CD4-positive, alpha-beta T cell (primary cell): ENCODE data around the gene TMEM254. TPM values are rescaled to one million over a fixed set of nuclear protein-coding genes. Genes with fewer than 3 reads are reported as not detected.

Experiments
- ATAC-seq: fragments of 200-7000 bp; cut with Tn5 transposase; one replicate; pipeline ENCODE4 v1.10.0; 2022; ENCODE audit warnings: mild to moderate bottlenecking; ENCODE audit not compliant: poor library complexity
- CTCF ChIA-PET: fragments of 350-600 bp; sonication (Branson Sonifier 250); formaldehyde crosslinking; loops from one replicate; lab custom pipeline; 2021; ENCODE audit warnings: antibody characterized with exemption, inconsistent platforms; lab: Charles Lee
- POLR2A ChIA-PET: fragments of 350-600 bp; sonication (Branson Sonifier 250); formaldehyde crosslinking; loops from one replicate; lab custom pipeline; 2021; ENCODE audit warnings: antibody characterized with exemption, inconsistent platforms; lab: Charles Lee
- DNase-seq, 14 experiments: peaks; one replicate each; pipeline ENCODE4 v3.0.0-alpha.2; 2013 to 2020; ENCODE audit warnings: mixed read lengths in 2 of 14
- H3K27ac ChIP-seq, 2 donors: one replicate each; pipeline versions ENCODE4 v1.5.1 to v1.7.0; 2013; ENCODE audit warnings: low read length in 2 of 2, low read depth in 1 of 2, mild to moderate bottlenecking in 1 of 2
- H3K27me3 ChIP-seq, 2 experiments: 1 replicate in 1 of 2; 2 replicates in 1 of 2; pipeline versions ENCODE4 v1.6.1 to v1.7.0; 2013; ENCODE audit warnings: low read length in 2 of 2, control low read depth in 1 of 2, mild to moderate bottlenecking in 1 of 2, moderate library complexity in 1 of 2; ENCODE audit not compliant: insufficient read depth in 2 of 2, control insufficient read depth in 1 of 2
- H3K36me3 ChIP-seq: one replicate; pipeline ENCODE4 v1.6.1; 2013; ENCODE audit warnings: low read length, control low read depth; ENCODE audit not compliant: insufficient read depth
- H3K4me1 ChIP-seq: one replicate; pipeline ENCODE4 v1.6.1; 2013; ENCODE audit warnings: low read length, control low read depth; ENCODE audit not compliant: insufficient read depth
- H3K4me3 ChIP-seq: one replicate; pipeline ENCODE4 v1.5.1; 2013; ENCODE audit warnings: mild to moderate bottlenecking, low read length, moderate library complexity
- H3K9me3 ChIP-seq, 2 experiments: 1 replicate in 1 of 2; 2 replicates in 1 of 2; pipeline versions ENCODE4 v1.6.1 to v1.7.0; 2013; ENCODE audit warnings: low read length in 2 of 2, mild to moderate bottlenecking in 2 of 2, control low read depth in 1 of 2, moderate library complexity in 1 of 2; ENCODE audit not compliant: control insufficient read depth in 1 of 2, insufficient read depth in 1 of 2
- H3K27ac Mint-ChIP-seq: one replicate; pipeline ENCODE4 v1.8.0; 2020; ENCODE audit warnings: mixed read lengths
- H3K27me3 Mint-ChIP-seq: one replicate; pipeline ENCODE4 v1.8.0; 2021; ENCODE audit warnings: mixed read lengths
- H3K36me3 Mint-ChIP-seq: one replicate; pipeline ENCODE4 v1.8.0; 2021; ENCODE audit warnings: low read depth, mixed read lengths
- H3K4me1 Mint-ChIP-seq: one replicate; pipeline ENCODE4 v1.8.0; 2021; ENCODE audit warnings: low read depth, mixed read lengths
- H3K4me3 Mint-ChIP-seq: one replicate; pipeline ENCODE4 v1.8.0; 2020; ENCODE audit warnings: mild to moderate bottlenecking, mixed read lengths
- H3K9me3 Mint-ChIP-seq: one replicate; pipeline ENCODE4 v1.8.0; 2020; ENCODE audit warnings: mixed read lengths
- intact Hi-C, 2 experiments: fragments of 100-400 bp; cut with DNase I in 1 of 2; cut with micrococcal nuclease in 1 of 2; formaldehyde crosslinking; loops; one replicate each; pipeline versions ENCODE4 v1.15.1 to v1.9.0; 2023 to 2025; cut with DNase I, micrococcal nuclease
- total RNA-seq, 174 experiments: library from RNA in 2 of 174; stranded (reverse) in 2 of 174; gene quantifications; one replicate each; pipeline ENCODE4 v1.2.3 and lab custom pipeline; 2021 to 2026
- TF ChIP-seq, protein P1 (sequence below): fragments of 200-600 bp; IDR thresholded peaks from one replicate; pipeline ENCODE4 v1.8.0; 2022; ENCODE audit warnings: antibody characterized with exemption, mild to moderate bottlenecking

Gene TMEM254
- total RNA-seq, 2 experiments from 2014 or later = 4.0 to 5.6 TPM

DNA sequence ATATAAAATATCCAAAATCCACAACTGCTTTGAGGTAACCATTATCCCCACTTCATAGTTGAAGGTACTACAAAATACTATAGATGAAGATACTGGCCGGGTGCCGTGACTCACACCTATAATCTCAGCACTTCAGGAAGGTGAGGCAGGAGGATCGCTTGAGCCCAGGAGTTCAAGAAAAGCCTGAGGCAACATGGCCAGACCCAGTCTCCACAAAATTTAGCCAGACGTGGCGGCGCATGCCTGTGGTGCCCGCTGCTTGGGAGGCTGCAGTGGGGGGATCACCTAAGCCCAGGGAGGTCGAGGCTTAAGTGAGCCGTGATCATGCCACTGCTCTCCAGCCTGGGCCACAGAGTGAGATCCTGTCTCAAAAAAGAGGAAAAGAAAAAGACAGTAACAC, 21.7 kb downstream of the TMEM254 start:
- CTCF ChIA-PET = no interaction called here
- ATAC-seq = no peak
- Mint-ChIP-seq H3K4me1 (peaks cover 18% of the 10 kb centered on the region), H3K27me3 (peaks cover 5% of the 10 kb centered on the region), H3K9me3 (no peaks in the 10 kb centered on the region), H3K4me3 (no peak overlapping the region), H3K27ac (no peak overlapping the region), H3K36me3 (no peaks in the 10 kb centered on the region)
- POLR2A ChIA-PET = no interaction called here
- Histone ChIP-seq H3K27me3 (no peaks in the 10 kb centered on the region), H3K9me3 (no peaks in the 10 kb centered on the region), H3K4me1 (peaks cover 12% of the 10 kb centered on the region), H3K4me3 (no peak overlapping the region), H3K36me3 (no peaks in the 10 kb centered on the region), H3K27ac (no peak overlapping the region)
- intact Hi-C loops = no loop called here
- TF ChIP-seq, protein P1, sequence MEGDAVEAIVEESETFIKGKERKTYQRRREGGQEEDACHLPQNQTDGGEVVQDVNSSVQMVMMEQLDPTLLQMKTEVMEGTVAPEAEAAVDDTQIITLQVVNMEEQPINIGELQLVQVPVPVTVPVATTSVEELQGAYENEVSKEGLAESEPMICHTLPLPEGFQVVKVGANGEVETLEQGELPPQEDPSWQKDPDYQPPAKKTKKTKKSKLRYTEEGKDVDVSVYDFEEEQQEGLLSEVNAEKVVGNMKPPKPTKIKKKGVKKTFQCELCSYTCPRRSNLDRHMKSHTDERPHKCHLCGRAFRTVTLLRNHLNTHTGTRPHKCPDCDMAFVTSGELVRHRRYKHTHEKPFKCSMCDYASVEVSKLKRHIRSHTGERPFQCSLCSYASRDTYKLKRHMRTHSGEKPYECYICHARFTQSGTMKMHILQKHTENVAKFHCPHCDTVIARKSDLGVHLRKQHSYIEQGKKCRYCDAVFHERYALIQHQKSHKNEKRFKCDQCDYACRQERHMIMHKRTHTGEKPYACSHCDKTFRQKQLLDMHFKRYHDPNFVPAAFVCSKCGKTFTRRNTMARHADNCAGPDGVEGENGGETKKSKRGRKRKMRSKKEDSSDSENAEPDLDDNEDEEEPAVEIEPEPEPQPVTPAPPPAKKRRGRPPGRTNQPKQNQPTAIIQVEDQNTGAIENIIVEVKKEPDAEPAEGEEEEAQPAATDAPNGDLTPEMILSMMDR = no peak
- no peak for DNase-seq

DNA sequence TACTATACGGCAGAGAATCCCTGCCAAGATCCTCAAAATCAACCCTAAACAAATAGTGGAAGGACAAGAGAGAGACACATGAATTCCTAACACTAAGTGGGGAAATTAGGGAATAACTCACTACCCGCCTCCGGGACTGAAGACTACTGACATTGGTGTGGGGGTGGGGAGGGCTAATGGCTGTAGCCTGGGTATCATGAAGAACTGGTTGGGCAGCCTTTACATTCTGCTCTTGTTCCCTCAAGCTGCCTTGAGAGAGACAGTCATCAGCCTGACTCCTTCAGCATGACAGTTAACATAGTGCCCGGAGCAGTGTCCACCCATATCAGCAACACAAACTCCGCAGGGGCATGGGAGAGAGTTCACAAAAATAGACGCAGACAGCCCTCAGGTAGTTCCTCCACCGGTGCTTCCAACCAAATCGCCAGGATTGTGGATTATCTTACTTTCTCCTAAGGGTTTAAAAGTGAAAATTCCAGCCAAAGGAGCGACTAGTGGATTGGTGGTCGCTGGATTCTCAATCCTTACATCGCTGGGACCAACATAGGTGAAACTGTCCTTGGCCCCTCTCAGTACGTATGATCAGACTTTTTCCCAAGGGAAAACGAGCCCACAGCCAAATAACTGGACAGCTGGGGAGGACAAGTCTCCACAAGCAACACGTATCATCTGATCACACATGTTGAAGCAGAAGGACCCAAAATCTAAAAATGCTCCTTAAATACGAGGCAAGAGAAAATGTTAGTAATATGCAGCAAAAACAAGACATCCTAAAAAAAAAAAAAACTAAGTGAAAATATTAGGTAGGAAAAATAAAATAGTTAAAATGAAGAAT, 22.6 kb downstream of the TMEM254 start:
- H3K36me3 Mint-ChIP-seq = no peaks in the 10 kb centered on the region
- peaks cover 5% of the 10 kb centered on the region for H3K27me3 Mint-ChIP-seq
- H3K9me3 ChIP-seq = no peaks in the 10 kb centered on the region
- TF ChIP-seq, protein P1 = no peak
- peaks cover 18% of the 10 kb centered on the region for H3K4me1 Mint-ChIP-seq
- ATAC-seq = no peak
- no peaks in the 10 kb centered on the region for H3K9me3 Mint-ChIP-seq
- H3K27ac ChIP-seq = no peak overlapping the region
- intact Hi-C loops = no loop called here
- H3K27ac Mint-ChIP-seq = no peak overlapping the region
- CTCF ChIA-PET = no interaction called here
- H3K36me3 ChIP-seq = no peaks in the 10 kb centered on the region
- H3K4me1 ChIP-seq = peaks cover 12% of the 10 kb centered on the region
- POLR2A ChIA-PET = no interaction called here
- no peak overlapping the region for H3K4me3 Mint-ChIP-seq
- no peaks in the 10 kb centered on the region for H3K27me3 ChIP-seq
- no peak for DNase-seq
- H3K4me3 ChIP-seq = no peak overlapping the region

DNA sequence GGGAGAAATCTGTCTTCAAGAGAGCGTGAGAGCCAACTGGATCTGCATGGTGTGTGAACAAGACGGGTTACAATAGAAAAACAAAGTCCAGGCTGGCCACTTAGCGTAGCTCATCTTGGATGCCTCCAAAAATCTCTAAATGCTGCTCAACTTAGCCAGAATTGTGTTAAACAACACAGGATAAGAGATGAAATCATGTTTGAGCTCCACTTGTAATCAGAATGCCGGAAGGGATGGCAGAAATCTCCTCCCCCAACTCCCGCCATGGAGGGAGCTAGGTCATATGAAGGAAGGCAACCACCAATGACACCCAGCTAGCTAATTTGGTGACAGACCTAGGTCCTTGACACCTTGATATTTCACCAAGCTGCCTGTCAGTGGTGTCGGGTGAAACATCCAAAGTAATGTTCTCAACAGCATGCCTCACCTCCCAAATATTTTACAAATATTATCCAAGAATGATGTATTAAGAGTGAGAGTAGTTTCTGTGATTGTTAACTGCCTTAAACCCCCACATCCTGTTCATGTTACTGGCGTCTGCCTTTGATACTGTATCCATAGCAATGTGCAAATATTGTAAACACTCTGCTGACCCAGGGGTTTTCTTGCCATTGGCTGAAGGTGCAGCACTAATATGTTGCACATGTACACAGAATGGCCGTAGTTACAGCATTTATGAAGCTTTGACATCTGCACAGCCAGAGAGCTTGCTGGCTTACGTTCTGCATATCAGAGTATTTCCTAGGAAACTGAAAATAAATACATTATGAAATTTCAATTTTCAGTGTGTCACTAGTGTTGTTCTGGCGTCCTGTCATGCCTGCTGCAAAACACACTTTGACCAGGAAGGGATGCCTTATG, 25.8 kb downstream of the TMEM254 start:
- Mint-ChIP-seq H3K9me3 (peaks cover 7% of the 10 kb centered on the region), H3K27ac (peak overlapping the region; percentile 68), H3K4me3 (no peak overlapping the region), H3K36me3 (no peaks in the 10 kb centered on the region), H3K27me3 (no peaks in the 10 kb centered on the region), H3K4me1 (peaks cover 18% of the 10 kb centered on the region)
- no peak overlapping the region for H3K27ac ChIP-seq
- no peaks in the 10 kb centered on the region for H3K27me3 ChIP-seq
- CTCF ChIA-PET = interaction anchor here (1.4 kb wide), 1 partner anchor 39 kb away, joined by 3 read pairs; no protein-coding TSS in a partner anchor
- intact Hi-C loops = no loop called here
- no peaks in the 10 kb centered on the region for H3K36me3 ChIP-seq
- TF ChIP-seq, protein P1 = no peak
- H3K4me1 ChIP-seq = peaks cover 12% of the 10 kb centered on the region
- no peak overlapping the region for H3K4me3 ChIP-seq
- DNase-seq (peak in 5 of 14 experiments; percentile 2 to 67 (median 49)), ATAC-seq (peak; percentile 85)
- H3K9me3 ChIP-seq = peaks cover 11 to 12% of the 10 kb centered on the region in 2 experiments
- POLR2A ChIA-PET = no interaction called here
